Natural killer cell (primary cell): ENCODE data around the gene PTDSS2. TPM values are rescaled to one million over a fixed set of nuclear protein-coding genes. Genes with fewer than 3 reads are reported as not detected.

ENCODE experiments used
- ATAC-seq, 3 donors: fragments of 150-1000 bp in 2 of 3; fragments of 200-7000 bp in 1 of 3; cut with Tn5 transposase; 1 replicate in 1 of 3; 2 replicates in 2 of 3; pipeline ENCODE4 v1.10.0; 2021; ENCODE audit warnings: mild to moderate bottlenecking in 2 of 3, moderate library complexity in 2 of 3
- DNase-seq, 2 donors: peaks; one replicate each; pipeline versions ENCODE4 v3.0.0 to v3.0.0-alpha.2; 2013 to 2021; ENCODE audit warnings: mixed read lengths in 1 of 2
- H3K27ac ChIP-seq: one replicate; pipeline ENCODE4 v1.5.1; 2013; ENCODE audit warnings: mild to moderate bottlenecking, low read length
- H3K27me3 ChIP-seq: one replicate; pipeline ENCODE4 v1.6.1; 2013; ENCODE audit warnings: low read length; ENCODE audit not compliant: control insufficient read depth, insufficient read depth
- H3K36me3 ChIP-seq: one replicate; pipeline ENCODE4 v1.6.1; 2013; ENCODE audit warnings: low read length; ENCODE audit not compliant: control insufficient read depth, insufficient read depth
- H3K4me1 ChIP-seq: one replicate; pipeline ENCODE4 v1.6.1; 2013; ENCODE audit warnings: low read length; ENCODE audit not compliant: control insufficient read depth, insufficient read depth
- H3K4me3 ChIP-seq: one replicate; pipeline ENCODE4 v1.5.1; 2013; ENCODE audit warnings: low read length
- H3K9me3 ChIP-seq: one replicate; pipeline ENCODE4 v1.6.1; 2013; ENCODE audit warnings: low read length; ENCODE audit not compliant: control insufficient read depth, insufficient read depth
- H3K27ac Mint-ChIP-seq, 2 donors: one replicate each; pipeline ENCODE4 v1.8.0; 2022; ENCODE audit warnings: mild to moderate bottlenecking in 2 of 2, mixed read lengths in 2 of 2, moderate library complexity in 1 of 2
- H3K27me3 Mint-ChIP-seq, 2 donors: one replicate each; pipeline ENCODE4 v1.8.0; 2022; ENCODE audit warnings: low read depth in 2 of 2, mixed read lengths in 2 of 2
- H3K36me3 Mint-ChIP-seq: one replicate; pipeline ENCODE4 v1.8.0; 2022; ENCODE audit warnings: mixed read lengths
- H3K4me1 Mint-ChIP-seq, 2 donors: one replicate each; pipeline ENCODE4 v1.8.0; 2022; ENCODE audit warnings: mixed read lengths in 2 of 2
- H3K4me3 Mint-ChIP-seq: one replicate; pipeline ENCODE4 v1.8.0; 2022; ENCODE audit warnings: mild to moderate bottlenecking, moderate library complexity, mixed read lengths
- H3K9me3 Mint-ChIP-seq, 2 donors: one replicate each; pipeline ENCODE4 v1.8.0; 2022; ENCODE audit warnings: mixed read lengths in 2 of 2
- CTCF ChIP-seq: fragments of 200-600 bp; IDR thresholded peaks from one replicate; pipeline ENCODE4 v1.8.0; 2022; ENCODE audit warnings: antibody characterized with exemption
- WGBS: methylation state at CpG from one replicate; pipeline ENCODE4 v1.1.7; 2013; ENCODE audit warnings: missing lambda C conversion rate; ENCODE audit not compliant: insufficient coverage; 5-methylcytosine and 5-hydroxymethylcytosine counted together
- intact Hi-C: fragments of 100-400 bp; cut with micrococcal nuclease; formaldehyde crosslinking; loops from one replicate; pipeline ENCODE4 v1.14.2; 2022
- total RNA-seq, 4 donors: library from RNA; stranded (reverse); fragments of 120-200 nt in 1 of 4; gene quantifications; one replicate each; pipeline versions ENCODE4 v1.2.3 to v1.2.4, GENCODE V29; 2013 to 2022

PTDSS2 gene
- total RNA-seq, 3 donors from 2014 or later (not counting 1 experiment from before 2014, with no cell fraction given): 21.5 to 25.1 (median 23.4) TPM

- Mint-ChIP-seq H3K4me3 (no peak overlapping the region), H3K27ac (no peak overlapping the region), H3K36me3 (no peaks in the 10 kb centered on the region), H3K9me3 (no peaks in the 10 kb centered on the region), H3K4me1 (peaks cover 5 to 12% of the 10 kb centered on the region in 2 donors), H3K27me3 (peaks cover 0 to 3% of the 10 kb centered on the region in 2 donors)
- no peak overlapping the region for H3K27ac ChIP-seq
- H3K9me3 ChIP-seq: no peaks in the 10 kb centered on the region
- 87% methylated on average over 16 of the region's 16 CpGs for WGBS
- H3K27me3 ChIP-seq: no peaks in the 10 kb centered on the region
- no peaks in the 10 kb centered on the region for H3K36me3 ChIP-seq
- H3K4me3 ChIP-seq: no peak overlapping the region
- intact Hi-C loops: no loop called here
- ATAC-seq (no peak), DNase-seq (no peak)
- H3K4me1 ChIP-seq: peaks cover 42% of the 10 kb centered on the region
- TF ChIP-seq CTCF: no peak
Measured at GRCh38 chr11:442611-443081, 7.4 kb upstream of the PTDSS2 start.

- intact Hi-C loops: no loop called here
- DNase-seq: no peak
- Mint-ChIP-seq H3K4me3 (no peak overlapping the region), H3K9me3 (no peaks in the 10 kb centered on the region), H3K27me3 (peaks cover 0 to 3% of the 10 kb centered on the region in 2 donors), H3K4me1 (peaks cover 3 to 15% of the 10 kb centered on the region in 2 donors), H3K27ac (no peak overlapping the region), H3K36me3 (no peaks in the 10 kb centered on the region)
- peaks cover 46% of the 10 kb centered on the region for H3K4me1 ChIP-seq
- no peak overlapping the region for H3K27ac ChIP-seq
- H3K36me3 ChIP-seq: no peaks in the 10 kb centered on the region
- H3K27me3 ChIP-seq: no peaks in the 10 kb centered on the region
- TF ChIP-seq CTCF: no peak
- no peak overlapping the region for H3K4me3 ChIP-seq
- WGBS: 93% methylated on average over 16 of the region's 16 CpGs
- H3K9me3 ChIP-seq: no peaks in the 10 kb centered on the region
- ATAC-seq: no peak
Measured at GRCh38 chr11:443542-444199, 6.4 kb upstream of the PTDSS2 start.

- Histone ChIP-seq H3K4me1 (peaks cover 46% of the 10 kb centered on the region), H3K4me3 (no peak overlapping the region), H3K9me3 (no peaks in the 10 kb centered on the region), H3K36me3 (no peaks in the 10 kb centered on the region), H3K27me3 (no peaks in the 10 kb centered on the region), H3K27ac (no peak overlapping the region)
- Mint-ChIP-seq H3K4me3 (no peak overlapping the region), H3K9me3 (no peaks in the 10 kb centered on the region), H3K27ac (no peak overlapping the region), H3K4me1 (peaks cover 0 to 15% of the 10 kb centered on the region in 2 donors), H3K36me3 (no peaks in the 10 kb centered on the region), H3K27me3 (peaks cover 0 to 3% of the 10 kb centered on the region in 2 donors)
- 69% methylated on average over 10 of the region's 12 CpGs for WGBS
- intact Hi-C loops: loop anchor here (5.0 kb wide), 1 partner anchor 192 kb away; no protein-coding TSS in a partner anchor
- TF ChIP-seq CTCF: no peak
- no peak for ATAC-seq
- DNase-seq: no peak
Measured at GRCh38 chr11:444396-445144, 5.5 kb upstream of the PTDSS2 start.
